Spinal cord (tissue), 10 donors: ENCODE measurements around the gene RBM28. TPM values are rescaled to one million over a fixed set of nuclear protein-coding genes. Genes with fewer than 3 reads are reported as not detected.

Experiments
- DNase-seq, 6 donors: peaks; one replicate each; pipeline versions ENCODE4 v3.0.0 to v3.0.0-alpha.2; 2013 to 2015; ENCODE audit warnings: low spot score in 6 of 6, low read depth in 4 of 6
- H3K27ac ChIP-seq: one replicate; pipeline ENCODE4 v1.5.1; 2013; ENCODE audit warnings: low read depth, low read length, control low read depth
- H3K27me3 ChIP-seq: one replicate; pipeline ENCODE4 v1.6.1; 2013; ENCODE audit warnings: low read length; ENCODE audit not compliant: control insufficient read depth, insufficient read depth
- H3K36me3 ChIP-seq: one replicate; pipeline ENCODE4 v1.6.1; 2013; ENCODE audit warnings: low read length; ENCODE audit not compliant: control insufficient read depth, insufficient read depth
- H3K4me1 ChIP-seq: one replicate; pipeline ENCODE4 v1.6.1; 2013; ENCODE audit warnings: low read length; ENCODE audit not compliant: control insufficient read depth, insufficient read depth
- H3K4me3 ChIP-seq: one replicate; pipeline ENCODE4 v1.5.1; 2013; ENCODE audit warnings: low read depth, low read length, control low read depth
- H3K9me3 ChIP-seq: one replicate; pipeline ENCODE4 v1.6.1; 2013; ENCODE audit warnings: low read length; ENCODE audit not compliant: control insufficient read depth, insufficient read depth
- whole genome bisulfite sequencing: methylation state at CpG from one replicate; pipeline ENCODE4 v1.1.5; 2013; ENCODE audit warnings: missing lambda C conversion rate; ENCODE audit not compliant: insufficient coverage; 5-methylcytosine and 5-hydroxymethylcytosine counted together
- long read RNA-seq, 4 donors: transcript quantifications; one replicate each; lab custom pipeline, GENCODE V29; 2026
- polyA plus RNA-seq, 2 donors: library from polyadenylated mRNA; unstranded; fragments of 120-200 nt; gene quantifications; one replicate each; pipeline ENCODE4 v1.2.1, GENCODE V29; 2013; ENCODE audit not compliant: insufficient read length in 2 of 2
- total RNA-seq, 2 donors: library from RNA; depleted of rRNA in 1 of 2; stranded (reverse); fragments of 120-200 nt in 1 of 2; fragments of >200 nt in 1 of 2; gene quantifications; one replicate each; pipeline versions ENCODE4 v1.2.3 to v1.2.4, GENCODE V29; 2013 to 2014
- donor health status: healthy.

The RBM28 gene
- total RNA-seq (10 to 100 TPM; 15.4 to 34.0 TPM), polyA plus RNA-seq (10 to 100 TPM; 39.3 to 48.8 TPM)
- long read RNA-seq, donor 1, full-length matches to known transcripts: 1 of 6 reads
- long read RNA-seq, donor 1, partial matches to known transcripts: 5 of 6 reads
- long read RNA-seq, donor 1, other reads (novel, unspliced or antisense): 0 of 6 reads
- long read RNA-seq, donor 2: 0 reads
- long read RNA-seq, donor 3, full-length matches to known transcripts: 1 of 1 reads
- long read RNA-seq, donor 3, partial matches to known transcripts: 0 of 1 reads
- long read RNA-seq, donor 3, other reads (novel, unspliced or antisense): 0 of 1 reads
- long read RNA-seq, donor 4, partial matches to known transcripts: 5 of 5 reads
- long read RNA-seq, donor 4, other reads (novel, unspliced or antisense): 0 of 5 reads

- peak within 1 kb of the TSS; percentile 96 for H3K4me3 ChIP-seq
- DNase-seq: peak; percentile 85 to 98 (median 90)
- no peaks in the 10 kb centered on the region for H3K9me3 ChIP-seq
- H3K4me1 ChIP-seq: peaks cover 16% of the 10 kb centered on the region
- H3K27me3 ChIP-seq: no peaks in the 10 kb centered on the region
- H3K36me3 ChIP-seq: no peaks in the 10 kb centered on the region
- H3K27ac ChIP-seq: peak within 1 kb of the TSS; percentile 84
- WGBS: under 1% methylated on average over 37 of the region's 49 CpGs
Measured at GRCh38 chr7:128343554-128344430, at the start of gene RBM28. TSS of gene RBM28 (minus strand) at chr7:128343908. CDS start at chr7:128343793, 115 bp downstream.

GRCh38 chr7:128392446-128393327 is 49.0 kb upstream of the RBM28 start:
- no peaks in the 10 kb centered on the region for H3K9me3 ChIP-seq
- H3K27ac ChIP-seq: no peak overlapping the region
- H3K4me1 ChIP-seq: peaks cover 12% of the 10 kb centered on the region
- no peak for DNase-seq
- H3K27me3 ChIP-seq: peaks cover 5% of the 10 kb centered on the region
- 92% methylated on average over 12 of the region's 18 CpGs for WGBS
- H3K4me3 ChIP-seq: no peak overlapping the region
- peaks cover 58% of the 10 kb centered on the region for H3K36me3 ChIP-seq

GRCh38 chr7:128391805-128392204 is 48.1 kb upstream of the RBM28 start:
- Histone ChIP-seq H3K27me3 (peaks cover 5% of the 10 kb centered on the region), H3K4me1 (peaks cover 21% of the 10 kb centered on the region), H3K36me3 (peaks cover 57% of the 10 kb centered on the region), H3K27ac (no peak overlapping the region), H3K9me3 (no peaks in the 10 kb centered on the region), H3K4me3 (no peak overlapping the region)
- DNase-seq: no peak
- 95% methylated on average over 7 of the region's 7 CpGs for WGBS

- H3K4me3 ChIP-seq: no peak overlapping the region
- DNase-seq: no peak
- no peaks in the 10 kb centered on the region for H3K9me3 ChIP-seq
- H3K36me3 ChIP-seq: peaks cover 49% of the 10 kb centered on the region
- H3K27me3 ChIP-seq: peaks cover 5% of the 10 kb centered on the region
- H3K27ac ChIP-seq: no peak overlapping the region
- 89% methylated on average over 3 of the region's 3 CpGs for WGBS
- H3K4me1 ChIP-seq: peaks cover 21% of the 10 kb centered on the region
Measured at GRCh38 chr7:128390871-128391565, 47.3 kb upstream of the RBM28 start.

- no peak overlapping the region for H3K27ac ChIP-seq
- no peak for DNase-seq
- H3K4me1 ChIP-seq: peaks cover 21% of the 10 kb centered on the region
- WGBS: 79% methylated on average over 9 of the region's 9 CpGs
- no peak overlapping the region for H3K4me3 ChIP-seq
- H3K27me3 ChIP-seq: peaks cover 5% of the 10 kb centered on the region
- H3K36me3 ChIP-seq: peaks cover 37% of the 10 kb centered on the region
- H3K9me3 ChIP-seq: no peaks in the 10 kb centered on the region
Measured at GRCh38 chr7:128389618-128390329, 46.1 kb upstream of the RBM28 start.

GRCh38 chr7:128389085-128389617 is 45.4 kb upstream of the RBM28 start:
- WGBS: 85% methylated on average over 1 of the region's 2 CpGs
- Histone ChIP-seq H3K4me3 (no peak overlapping the region), H3K4me1 (peaks cover 21% of the 10 kb centered on the region), H3K27ac (no peak overlapping the region), H3K36me3 (peaks cover 30% of the 10 kb centered on the region), H3K27me3 (peaks cover 5% of the 10 kb centered on the region), H3K9me3 (no peaks in the 10 kb centered on the region)
- DNase-seq: no peak

GRCh38 chr7:128388145-128388485 is 44.4 kb upstream of the RBM28 start:
- 28% methylated on average over 2 of the region's 3 CpGs for WGBS

More at GRCh38 chr7:128388145-128388485, 44.4 kb upstream of the RBM28 start:
- no peak for DNase-seq
- no peaks in the 10 kb centered on the region for H3K9me3 ChIP-seq
- peaks cover 21% of the 10 kb centered on the region for H3K36me3 ChIP-seq
- no peak overlapping the region for H3K4me3 ChIP-seq
- H3K4me1 ChIP-seq: peaks cover 25% of the 10 kb centered on the region
- peaks cover 5% of the 10 kb centered on the region for H3K27me3 ChIP-seq
- no peak overlapping the region for H3K27ac ChIP-seq
